Prostate gland (tissue), 2 donors: ENCODE measurements around the gene PHLDA3. TPM values are rescaled to one million over a fixed set of nuclear protein-coding genes. Genes with fewer than 3 reads are reported as not detected.

Experiments
- DNase-seq: peaks from one replicate; pipeline ENCODE4 v3.0.0-alpha.2; 2019; ENCODE audit warnings: low spot score
- H3K27ac ChIP-seq, 2 donors: fragments of 200-600 bp; sonication (generic); 2 replicates each; pipeline ENCODE4 v1.5.1; 2017 to 2019
- H3K27me3 ChIP-seq: fragments of 200-600 bp; sonication (generic); replicated peaks from 2 replicates; pipeline ENCODE4 v1.5.1; 2019; ENCODE audit not compliant: insufficient read depth
- H3K36me3 ChIP-seq, 2 donors: fragments of 200-600 bp; sonication (generic); 1 replicate in 1 of 2; 2 replicates in 1 of 2; pipeline versions ENCODE4 v1.5.1 to v1.8.1; 2017 to 2019
- H3K4me1 ChIP-seq: fragments of 200-600 bp; sonication (generic); replicated peaks from 2 replicates; pipeline ENCODE4 v1.5.1; 2019
- H3K4me3 ChIP-seq, 2 donors: fragments of 200-600 bp; sonication (generic); 2 replicates each; pipeline ENCODE4 v1.5.1; 2017 to 2019
- H3K9me3 ChIP-seq: fragments of 200-600 bp; sonication (generic); 2 replicates; pipeline ENCODE4 v1.5.1; 2017
- POLR2A ChIP-seq: fragments of 450-650 bp; IDR thresholded peaks from one replicate; pipeline ENCODE4 v1.6.1; 2016; ENCODE audit warnings: antibody characterized with exemption, mild to moderate bottlenecking
- POLR2AphosphoS5 ChIP-seq: sonication (generic); formaldehyde crosslinking; IDR thresholded peaks from one replicate; pipeline ENCODE4 v1.6.1; 2017; ENCODE audit warnings: antibody characterized with exemption
- WGBS: methylation state at CpG from one replicate; pipeline ENCODE4 v1.1.5; 2018; 5-methylcytosine and 5-hydroxymethylcytosine counted together
- intact Hi-C: fragments of 100-400 bp; cut with DNase I; formaldehyde crosslinking; loops from one replicate; pipeline ENCODE4 v1.14.2; 2022
- total RNA-seq, 2 donors: library from RNA; depleted of rRNA; stranded (reverse); fragments of >200 nt; gene quantifications; one replicate each; pipeline ENCODE4 v1.1.0, GENCODE V29; 2016
- TF ChIP-seq, protein P1 (sequence below), 4 experiments: fragments of 200-600 bp in 2 of 4; fragments of 450-650 bp in 2 of 4; sonication (generic) in 2 of 4; IDR thresholded peaks; 1 replicate in 3 of 4; 2 replicates in 1 of 4; pipeline ENCODE4 v1.5.1; 2016 to 2019; ENCODE audit warnings: antibody characterized with exemption in 4 of 4, mild to moderate bottlenecking in 2 of 4, moderate library complexity in 2 of 4

Gene PHLDA3
- total RNA-seq, 2 donors from 2014 or later = 49.7 to 73.9 TPM

DNA sequence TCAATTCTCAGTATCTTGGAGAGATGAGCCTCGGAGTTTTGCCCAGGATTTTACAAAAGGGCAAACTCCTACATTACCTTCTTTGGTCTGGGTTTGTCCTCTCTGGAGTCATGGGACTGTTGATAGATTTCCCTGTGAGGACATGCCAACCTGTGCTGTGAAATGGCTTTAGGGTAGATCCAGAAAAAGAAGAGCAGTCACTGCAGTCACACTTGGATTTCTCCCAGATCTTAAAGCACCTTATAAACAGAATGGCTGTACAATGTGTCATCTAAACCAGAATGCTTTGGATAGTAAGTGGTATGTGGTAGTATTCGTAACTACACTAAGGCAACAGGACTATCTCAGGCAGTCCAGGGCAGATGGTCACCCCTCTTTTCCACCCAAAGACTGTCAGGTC, 39.8 kb upstream of the PHLDA3 start:
- H3K4me1 ChIP-seq = peaks cover 25% of the 10 kb centered on the region
- H3K27me3 ChIP-seq = no peaks in the 10 kb centered on the region
- 72% methylated on average over 2 of the region's 2 CpGs for WGBS
- H3K4me3 ChIP-seq = no peak overlapping the region
- no peak for DNase-seq
- no peaks in the 10 kb centered on the region for H3K9me3 ChIP-seq
- H3K36me3 ChIP-seq = no peaks in the 10 kb centered on the region
- TF ChIP-seq, protein P1, sequence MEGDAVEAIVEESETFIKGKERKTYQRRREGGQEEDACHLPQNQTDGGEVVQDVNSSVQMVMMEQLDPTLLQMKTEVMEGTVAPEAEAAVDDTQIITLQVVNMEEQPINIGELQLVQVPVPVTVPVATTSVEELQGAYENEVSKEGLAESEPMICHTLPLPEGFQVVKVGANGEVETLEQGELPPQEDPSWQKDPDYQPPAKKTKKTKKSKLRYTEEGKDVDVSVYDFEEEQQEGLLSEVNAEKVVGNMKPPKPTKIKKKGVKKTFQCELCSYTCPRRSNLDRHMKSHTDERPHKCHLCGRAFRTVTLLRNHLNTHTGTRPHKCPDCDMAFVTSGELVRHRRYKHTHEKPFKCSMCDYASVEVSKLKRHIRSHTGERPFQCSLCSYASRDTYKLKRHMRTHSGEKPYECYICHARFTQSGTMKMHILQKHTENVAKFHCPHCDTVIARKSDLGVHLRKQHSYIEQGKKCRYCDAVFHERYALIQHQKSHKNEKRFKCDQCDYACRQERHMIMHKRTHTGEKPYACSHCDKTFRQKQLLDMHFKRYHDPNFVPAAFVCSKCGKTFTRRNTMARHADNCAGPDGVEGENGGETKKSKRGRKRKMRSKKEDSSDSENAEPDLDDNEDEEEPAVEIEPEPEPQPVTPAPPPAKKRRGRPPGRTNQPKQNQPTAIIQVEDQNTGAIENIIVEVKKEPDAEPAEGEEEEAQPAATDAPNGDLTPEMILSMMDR (IDR thresholded peaks at IDR 0.05) = no peak
- no peak for TF ChIP-seq POLR2AphosphoS5
- TF ChIP-seq POLR2A = no peak
- intact Hi-C loops = no loop called here
- H3K27ac ChIP-seq = peak overlapping the region; percentile 9 to 52

DNA sequence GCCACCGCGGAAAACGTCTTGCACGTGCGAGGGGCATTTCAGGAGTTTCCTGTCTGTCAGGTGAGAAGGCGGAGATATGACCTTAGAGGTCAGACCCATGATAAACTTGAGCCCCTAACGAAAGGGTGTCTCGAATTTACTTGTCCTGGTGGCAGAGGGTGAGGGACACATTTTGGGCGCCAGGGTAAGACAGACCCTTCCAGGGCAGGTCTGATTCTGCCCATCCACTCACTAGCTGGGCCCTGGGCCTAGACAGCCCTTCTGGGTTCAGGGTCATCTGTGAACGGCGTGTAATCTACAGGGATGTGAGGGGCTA, 38.3 kb upstream of the PHLDA3 start:
- Histone ChIP-seq H3K36me3 (no peaks in the 10 kb centered on the region), H3K9me3 (no peaks in the 10 kb centered on the region), H3K4me3 (peak overlapping the region; percentile 70 to 76), H3K27ac (peak overlapping the region; percentile 91 to 96), H3K27me3 (no peaks in the 10 kb centered on the region), H3K4me1 (peaks cover 21% of the 10 kb centered on the region)
- intact Hi-C loops = no loop called here
- WGBS = 32% methylated on average over 10 of the region's 11 CpGs
- TF ChIP-seq, protein P1 (IDR thresholded peaks at IDR 0.05) = no peak
- TF ChIP-seq POLR2AphosphoS5 (no peak), POLR2A (no peak)
- no peak for DNase-seq

DNA sequence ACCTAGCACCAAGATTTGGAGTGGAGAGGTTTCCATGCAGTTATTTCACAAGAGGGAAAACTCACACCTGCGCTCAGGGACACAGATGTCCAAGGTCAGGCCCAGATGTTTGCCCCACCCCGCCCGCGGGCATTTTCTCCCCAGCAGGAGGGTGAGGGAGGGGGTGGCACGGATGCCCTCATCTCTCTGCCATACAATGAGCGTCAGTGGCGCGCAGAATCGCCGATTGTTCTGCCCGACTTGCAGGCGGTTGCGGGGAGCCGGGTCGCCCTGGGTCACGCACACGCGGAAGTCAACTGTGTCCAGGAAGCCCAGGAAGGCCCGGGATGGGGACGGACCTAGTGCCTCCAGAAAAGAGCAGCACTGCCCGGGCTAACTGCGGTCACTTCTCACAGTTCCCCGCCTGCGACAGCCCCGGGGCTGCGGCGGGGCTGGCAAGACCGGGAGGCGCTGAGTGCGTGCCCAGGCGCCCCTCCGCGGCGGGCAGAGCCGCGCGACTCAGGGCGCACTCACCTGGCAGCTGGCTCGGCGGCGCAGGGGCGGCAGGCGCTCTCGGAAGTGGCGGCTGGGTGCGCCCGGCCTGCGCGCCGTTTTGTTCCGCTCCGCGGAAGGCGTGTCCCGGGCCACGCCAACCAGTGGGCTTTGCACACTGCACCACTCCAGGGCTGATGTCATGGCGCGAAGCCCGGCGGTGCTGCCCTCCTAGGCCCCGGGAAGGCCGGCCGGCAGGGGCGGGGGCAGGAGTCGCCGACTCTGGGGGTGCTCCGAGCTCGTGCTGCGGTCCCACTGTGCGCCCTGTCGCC, 37.8 kb upstream of the PHLDA3 start, which contains the start of gene CSRP1:
CSRP1 (minus strand) TSS at position 567 of the 803 bp plus-strand sequence. CDS start 10,820 bp downstream, outside the sequence.
- TF ChIP-seq POLR2AphosphoS5 (peak; percentile 75), POLR2A (peak; percentile 94)
- TF ChIP-seq, protein P1 (IDR thresholded peaks at IDR 0.05) = peak in 2 of 4 experiments; percentile 22 to 29

DNA sequence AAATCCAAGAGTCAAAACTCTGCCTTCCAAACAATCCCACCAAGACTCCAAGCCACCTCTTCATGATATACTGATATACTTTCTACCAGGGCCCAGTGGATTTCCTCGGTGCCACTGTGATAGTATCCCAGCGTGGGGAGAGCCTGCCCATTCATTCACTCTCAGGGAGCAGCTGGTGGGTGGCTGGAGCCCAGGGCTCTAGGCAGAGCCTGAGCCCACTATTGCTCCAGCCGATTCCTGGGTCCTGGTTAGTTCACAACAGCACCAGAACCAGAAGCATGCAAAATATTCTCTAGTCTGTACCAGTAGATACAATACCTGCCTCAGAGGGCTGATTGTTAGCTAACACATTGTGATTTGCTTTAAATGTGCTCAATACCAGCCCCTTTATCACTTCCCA, 37.1 kb upstream of the PHLDA3 start:
- WGBS = 5% methylated on average over 3 of the region's 3 CpGs
- Histone ChIP-seq H3K4me3 (peak overlapping the region; percentile 70 to 76), H3K27me3 (no peaks in the 10 kb centered on the region), H3K36me3 (no peaks in the 10 kb centered on the region), H3K9me3 (no peaks in the 10 kb centered on the region), H3K4me1 (peaks cover 14% of the 10 kb centered on the region), H3K27ac (peak overlapping the region; percentile 91 to 96)
- TF ChIP-seq POLR2A (no peak), POLR2AphosphoS5 (no peak)
- TF ChIP-seq, protein P1 (IDR thresholded peaks at IDR 0.05) = no peak
- intact Hi-C loops = no loop called here
- DNase-seq = no peak

More for the DNA sequence above, 37.8 kb upstream of the PHLDA3 start, which contains the start of gene CSRP1:
- Histone ChIP-seq H3K27me3 (no peaks in the 10 kb centered on the region), H3K27ac (peak within 1 kb of the TSS; percentile 91 to 96), H3K4me1 (peaks cover 17% of the 10 kb centered on the region), H3K4me3 (peak within 1 kb of the TSS; percentile 70 to 76), H3K36me3 (no peaks in the 10 kb centered on the region), H3K9me3 (no peaks in the 10 kb centered on the region)
- intact Hi-C loops = no loop called here
- 1% methylated on average over 45 of the region's 71 CpGs for WGBS
- peak; percentile 78 for DNase-seq

DNA sequence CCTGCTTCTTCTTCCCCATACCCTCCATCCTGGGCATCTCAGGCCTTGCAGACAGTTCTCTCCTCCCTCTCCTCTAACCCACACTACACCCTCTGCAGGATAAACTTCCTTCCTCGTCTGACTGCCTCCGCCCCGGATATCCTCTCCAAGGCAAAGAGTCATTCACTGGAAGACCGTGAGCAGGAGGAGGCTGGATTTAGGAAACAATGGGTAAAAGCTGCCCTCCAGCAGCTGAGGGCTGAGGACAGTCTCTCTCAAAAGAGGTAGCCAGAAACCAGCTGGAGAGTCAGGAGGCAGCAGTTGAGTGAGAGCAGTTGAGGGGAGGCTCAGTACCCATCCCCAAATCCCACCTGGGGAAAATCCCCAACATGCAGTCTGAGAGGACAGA, 36.5 kb upstream of the PHLDA3 start:
- intact Hi-C loops = loop anchor here (2.0 kb wide), 1 partner anchor 17 kb away; no protein-coding TSS in a partner anchor
- no peaks in the 10 kb centered on the region for H3K27me3 ChIP-seq
- peaks cover 18% of the 10 kb centered on the region for H3K4me1 ChIP-seq
- peak overlapping the region; percentile 70 to 76 for H3K4me3 ChIP-seq
- no peak for DNase-seq
- H3K27ac ChIP-seq = peak overlapping the region; percentile 91 to 96
- TF ChIP-seq POLR2AphosphoS5 (no peak), POLR2A (no peak)
- TF ChIP-seq, protein P1 (IDR thresholded peaks at IDR 0.05) = no peak
- H3K9me3 ChIP-seq = no peaks in the 10 kb centered on the region
- WGBS = 7% methylated on average over 4 of the region's 4 CpGs
- H3K36me3 ChIP-seq = no peaks in the 10 kb centered on the region
